GM12892 (cell line): ENCODE measurements around the gene STYK1.

Experiments used
- POLR2A ChIP-seq: IDR thresholded peaks from 2 replicates; pipeline ENCODE4 v1.6.1; 2011; ENCODE audit warnings: low read depth, low read length, control low read depth
- POLR2AphosphoS5 ChIP-seq: IDR thresholded peaks from 2 replicates; pipeline ENCODE4 v1.6.1; 2011; ENCODE audit warnings: low read depth, low read length, control low read depth
- TAF1 ChIP-seq: IDR thresholded peaks from 2 replicates; pipeline ENCODE4 v1.6.1; 2011; ENCODE audit warnings: low read depth, mild to moderate bottlenecking, control low read depth, low read length, borderline replicate concordance

DNA sequence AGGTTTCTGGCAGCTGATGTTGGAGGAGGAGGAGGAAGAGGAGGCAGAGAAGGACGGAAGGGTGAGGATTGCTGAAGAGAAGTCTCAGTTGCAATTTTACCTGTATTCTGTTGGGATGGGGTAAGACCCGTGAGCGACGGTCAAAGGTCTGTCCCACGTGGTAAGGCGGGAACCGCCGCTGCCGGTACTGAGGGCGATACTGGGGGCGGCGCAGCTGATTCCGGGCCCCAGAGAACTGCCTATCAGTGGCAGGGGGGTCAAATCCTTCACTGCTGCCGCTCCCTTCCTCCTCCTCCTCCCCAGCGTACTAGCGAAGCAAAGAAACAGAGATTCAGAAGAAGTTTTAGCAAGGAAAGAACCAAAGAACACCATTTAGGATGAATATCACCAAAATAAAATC is 36.0 kb upstream of the STYK1 start:
- no peak for TF ChIP-seq POLR2AphosphoS5
- TF ChIP-seq POLR2A: no peak
- TF ChIP-seq TAF1: no peak
